Ovary (tissue), 9 donors: ENCODE measurements around the gene TTC21A. TPM values are rescaled to one million over a fixed set of nuclear protein-coding genes. Genes with fewer than 3 reads are reported as not detected.

ENCODE experiments used
- DNase-seq, 5 donors: peaks; one replicate each; pipeline ENCODE4 v3.0.0-alpha.2; 2019 to 2020
- H3K27ac ChIP-seq, 2 donors: fragments of 200-600 bp; one replicate each; pipeline versions ENCODE4 v1.5.1 to v1.8.0; 2019 to 2022
- H3K27me3 ChIP-seq: fragments of 200-600 bp; one replicate; pipeline ENCODE4 v1.8.0; 2022
- H3K36me3 ChIP-seq: fragments of 200-600 bp; sonication (generic); one replicate; pipeline ENCODE4 v1.5.1; 2019
- H3K4me1 ChIP-seq: one replicate; pipeline ENCODE4 v1.8.1; 2013; ENCODE audit warnings: mild to moderate bottlenecking, moderate library complexity; ENCODE audit not compliant: insufficient read depth
- H3K4me3 ChIP-seq: fragments of 200-600 bp; sonication (generic); one replicate; pipeline ENCODE4 v1.5.1; 2017
- H3K9me3 ChIP-seq, 2 donors: fragments of 200-600 bp in 1 of 2; sonication (generic) in 1 of 2; one replicate each; pipeline versions ENCODE4 v1.5.1 to v1.8.1; 2013 to 2019; ENCODE audit warnings: mild to moderate bottlenecking in 1 of 2, moderate library complexity in 1 of 2
- CTCF ChIP-seq, 3 donors: fragments of 450-650 bp in 2 of 3; fragments of 200-600 bp in 1 of 3; IDR thresholded peaks; one replicate each; pipeline versions ENCODE4 v1.5.1 to v1.8.0; 2016 to 2022; ENCODE audit warnings: antibody characterized with exemption in 3 of 3, mild to moderate bottlenecking in 1 of 3
- EP300 ChIP-seq: sonication (generic); formaldehyde crosslinking; IDR thresholded peaks from one replicate; pipeline ENCODE4 v1.6.1; 2017; ENCODE audit warnings: antibody characterized with exemption
- POLR2A ChIP-seq: fragments of 450-650 bp; IDR thresholded peaks from one replicate; pipeline ENCODE4 v1.6.1; 2017; ENCODE audit warnings: antibody characterized with exemption, mild to moderate bottlenecking, moderate library complexity
- WGBS, 3 donors: extraction: QIAGEN DNeasy Blood & Tissue Kit in 1 of 3; methylation state at CpG; one replicate each; pipeline versions ENCODE4 v1.1.5 to v1.1.7; 2013 to 2017; 5-methylcytosine and 5-hydroxymethylcytosine counted together
- intact Hi-C, 4 donors: fragments of 100-400 bp; cut with DNase I; formaldehyde crosslinking; loops; one replicate each; pipeline versions ENCODE4 v1.11.0 to v1.15.1; 2022 to 2023
- microRNA-seq, 3 donors: library from miRNA; unstranded; fragments of <30 nt; microRNA quantifications; one replicate each; pipeline versions ENCODE4 to v1.2.0, GENCODE V29; 2019 to 2020
- polyA plus RNA-seq, 2 donors: library from polyadenylated mRNA; stranded (reverse); fragments of 200-250 nt in 1 of 2; fragments of 350-450 nt in 1 of 2; fragmentation: Illumina TruSeq in 1 of 2; extraction: RNeasy Lipid Tissue Mini Kit (QIAGEN cat#74804) in 1 of 2; gene quantifications; one replicate each; pipeline ENCODE4 v1.2.3, GENCODE V29; 2013 to 2014
- small RNA-seq: library from RNA; depleted of rRNA; stranded (forward); fragments of <200 nt; gene quantifications from one replicate; pipeline ENCODE3, GENCODE V24; 2016
- total RNA-seq, 7 donors: library from RNA; depleted of rRNA in 2 of 7; stranded (reverse); fragments of >200 nt in 2 of 7; fragmentation: NEBNext Ultra II Directional in 3 of 7; extraction: Animal tissue kit (Norgen Biotek cat#: 25700) in 3 of 7; gene quantifications; one replicate each; pipeline versions ENCODE4 v1.1.0 to v1.2.4, GENCODE V29; 2016 to 2023
- donor health status: DM: no; HTN: no; CAD: no; lungs with moderate emphysema.
- donor health status: DM: no; HTN: no; CAD: no.
- donor health status: Bipolar disorder and iron deficiency.
- donor health status: DM: yes; HTN: yes; CAD: no.
- donor health status: DM: no; HTN: no; CAD: no.
- donor health status: DM: yes; HTN: yes; CAD: no.

The TTC21A gene
- total and polyA plus RNA-seq, 9 donors: 4.2 to 21.4 (median 6.6) TPM

- Histone ChIP-seq H3K27me3 (no peaks in the 10 kb centered on the region), H3K9me3 (no peaks in the 10 kb centered on the region), H3K27ac (no peak overlapping the region), H3K4me1 (no peaks in the 10 kb centered on the region), H3K36me3 (no peaks in the 10 kb centered on the region), H3K4me3 (no peak overlapping the region)
- TF ChIP-seq POLR2A (no peak), CTCF (IDR thresholded peaks at IDR 0.05) (no peak)
- 69 to 83% (median 78%) methylated on average over 13 to 14 of the region's 14 CpGs for WGBS, 3 donors
- DNase-seq: no peak
- intact Hi-C loops: loop anchor here in 2 of 4 donors (5.0 kb wide), 1 partner anchor 39 kb away; no protein-coding TSS in a partner anchor
Observed at GRCh38 chr3:39185959-39186691, 78.6 kb downstream of the TTC21A start.

GRCh38 chr3:39186692-39187151 lies 79.2 kb downstream of the TTC21A start:
- Histone ChIP-seq H3K27ac (no peak overlapping the region), H3K9me3 (no peaks in the 10 kb centered on the region), H3K36me3 (no peaks in the 10 kb centered on the region), H3K27me3 (no peaks in the 10 kb centered on the region), H3K4me1 (no peaks in the 10 kb centered on the region), H3K4me3 (no peak overlapping the region)
- intact Hi-C loops: loop anchor here in 2 of 4 donors (5.0 kb wide), 1 partner anchor 39 kb away; no protein-coding TSS in a partner anchor
- DNase-seq: no peak
- 62 to 86% (median 76%) methylated on average over 7 to 11 of the region's 11 CpGs for WGBS, 3 donors
- TF ChIP-seq EP300 (no peak), CTCF (IDR thresholded peaks at IDR 0.05) (no peak), POLR2A (no peak)

GRCh38 chr3:39187372-39188155 lies 80.1 kb downstream of the TTC21A start:
- intact Hi-C loops: loop anchor here in 2 of 4 donors (5.0 kb wide), 1 partner anchor 40 kb away; no protein-coding TSS in a partner anchor
- Histone ChIP-seq H3K27ac (no peak overlapping the region), H3K36me3 (no peaks in the 10 kb centered on the region), H3K9me3 (no peaks in the 10 kb centered on the region), H3K4me3 (no peak overlapping the region), H3K27me3 (no peaks in the 10 kb centered on the region), H3K4me1 (no peaks in the 10 kb centered on the region)
- no peak for DNase-seq
- no peak for TF ChIP-seq CTCF (IDR thresholded peaks at IDR 0.05)
- TF ChIP-seq EP300: no peak
- no peak for TF ChIP-seq POLR2A
- WGBS, 3 donors: 90 to 94% (median 93%) methylated on average over 23 of the region's 23 CpGs

Small RNA genes lying within 50 kb of the gene (microRNA-seq; reads per million reads assigned to microRNA genes)
- gene MIR6822: 0 to 0.16 (median 0) reads per million in 3 donors

Small RNA genes lying within 50 kb of the gene (small RNA-seq; reads per million reads assigned to genes)
- gene RF00017: not detected

Other genes with a start within 250 kb of the TTC21A start
- gene SCN11A, start 55.7 kb upstream of the TTC21A start, total RNA-seq: under 1 TPM; under 0.01 to 0.34 (median 0.13) TPM
- under 1 TPM; 0.04 to 0.30 TPM for gene SCN11A, start 55.7 kb upstream of the TTC21A start, polyA plus RNA-seq
- gene WDR48, start 55.7 kb upstream of the TTC21A start, total RNA-seq: 10 to 100 TPM; 20.7 to 43.7 (median 38.2) TPM
- 10 to 100 TPM; 20.8 to 55.5 TPM for gene WDR48, start 55.7 kb upstream of the TTC21A start, polyA plus RNA-seq
- gene GORASP1, start 53 bp upstream of the TTC21A start, total RNA-seq: 10 to 100 TPM; 38.0 to 54.5 (median 47.8) TPM
- gene GORASP1, start 53 bp upstream of the TTC21A start, polyA plus RNA-seq: 10 to 100 TPM; 31.4 to 32.5 TPM
- gene CSRNP1, start 45.9 kb downstream of the TTC21A start, total RNA-seq: 100 to 1,000 TPM in 2 of 7 donors, 10 to 100 TPM in 5; 22.4 to 118 (median 54.9) TPM
- 10 to 100 TPM in 1 of 2 donors, 1 to 10 TPM in 1; 6.5 to 24.7 TPM for gene CSRNP1, start 45.9 kb downstream of the TTC21A start, polyA plus RNA-seq
- gene XIRP1, start 84.9 kb downstream of the TTC21A start, total RNA-seq: under 1 TPM in 2 of 7 donors, not detected in 5; 0.10 to 0.11 TPM
- gene XIRP1, start 84.9 kb downstream of the TTC21A start, polyA plus RNA-seq: under 1 TPM; 0.04 to 0.13 TPM
- gene CX3CR1, start 172.4 kb downstream of the TTC21A start, total RNA-seq: 1 to 10 TPM in 4 of 7 donors, under 1 TPM in 3; 0.12 to 5.5 (median 1.3) TPM
- 1 to 10 TPM in 1 of 2 donors, under 1 TPM in 1; 0.29 to 8.4 TPM for gene CX3CR1, start 172.4 kb downstream of the TTC21A start, polyA plus RNA-seq
- gene CCR8, start 222.0 kb downstream of the TTC21A start, total RNA-seq: not detected
- gene CCR8, start 222.0 kb downstream of the TTC21A start, polyA plus RNA-seq: under 1 TPM in 1 of 2 donors, not detected in 1; 0.23 TPM